GM23338 (cell line): ENCODE measurements around the gene CYS1. TPM values are rescaled to one million over a fixed set of nuclear protein-coding genes. Genes with fewer than 3 reads are reported as not detected.

Experiments
- ATAC-seq: fragments of 200-7000 bp; cut with Tn5 transposase; 3 replicates; pipeline ENCODE4 v1.9.1; 2020
- DNase-seq: peaks from one replicate; pipeline ENCODE4 v3.0.0-alpha.2; 2015; ENCODE audit warnings: low spot score
- H2AFZ ChIP-seq: fragments of 200-600 bp; sonication (generic); 2 replicates; pipeline ENCODE4 v1.8.0; 2016; ENCODE audit warnings: antibody characterized with exemption, mild to moderate bottlenecking, moderate library complexity
- H3F3A ChIP-seq: fragments of 200-600 bp; sonication (generic); replicated peaks from 2 replicates; pipeline ENCODE4 v1.8.0; 2017; ENCODE audit warnings: antibody characterized with exemption, mixed run types, low read depth
- H3K27ac ChIP-seq: fragments of 200-600 bp; sonication (generic); 2 replicates; pipeline ENCODE4 v1.6.1; 2016; ENCODE audit warnings: low read depth
- H3K27me3 ChIP-seq: fragments of 200-600 bp; sonication (generic); 2 replicates; pipeline ENCODE4 v1.8.0; 2016; ENCODE audit warnings: mild to moderate bottlenecking, mixed run types, moderate library complexity; ENCODE audit not compliant: insufficient read depth
- H3K36me3 ChIP-seq: fragments of 200-600 bp; sonication (generic); 2 replicates; pipeline ENCODE4 v1.8.0; 2016; ENCODE audit warnings: mild to moderate bottlenecking; ENCODE audit not compliant: insufficient read depth
- H3K4me1 ChIP-seq: fragments of 200-600 bp; sonication (generic); 2 replicates; pipeline ENCODE4 v1.8.0; 2016; ENCODE audit warnings: mild to moderate bottlenecking, moderate library complexity; ENCODE audit not compliant: insufficient read depth
- H3K4me2 ChIP-seq: fragments of 200-600 bp; sonication (generic); 2 replicates; pipeline ENCODE4 v1.7.1; 2017; ENCODE audit warnings: mixed run types
- H3K4me3 ChIP-seq: fragments of 200-600 bp; sonication (generic); 2 replicates; pipeline ENCODE4 v1.6.1; 2016; ENCODE audit warnings: mixed run types
- H3K79me2 ChIP-seq: fragments of 200-600 bp; sonication (generic); replicated peaks from 2 replicates; pipeline ENCODE4 v1.8.0; 2017; ENCODE audit warnings: mild to moderate bottlenecking; ENCODE audit not compliant: insufficient read depth
- H3K9me2 ChIP-seq: fragments of 200-600 bp; sonication (generic); 2 replicates; pipeline ENCODE4 v1.8.0; 2017; ENCODE audit not compliant: insufficient read depth
- H4K20me1 ChIP-seq: fragments of 200-600 bp; sonication (generic); replicated peaks from 2 replicates; pipeline ENCODE4 v1.8.0; 2017; ENCODE audit warnings: mild to moderate bottlenecking; ENCODE audit not compliant: insufficient read depth
- H3K27ac Mint-ChIP-seq: 2 replicates; pipeline ENCODE4 v1.8.0; 2020; ENCODE audit warnings: inconsistent platforms, mild to moderate bottlenecking, moderate library complexity, mixed read lengths
- H3K27me3 Mint-ChIP-seq: 3 replicates; pipeline ENCODE4 v1.8.0; 2022; ENCODE audit warnings: low read depth, mild to moderate bottlenecking, moderate library complexity, mixed read lengths, inconsistent platforms; ENCODE audit not compliant: insufficient read depth, poor library complexity
- H3K36me3 Mint-ChIP-seq: 3 replicates; pipeline ENCODE4 v1.8.0; 2021; ENCODE audit warnings: low read depth, mild to moderate bottlenecking, inconsistent platforms, moderate library complexity, mixed read lengths
- H3K4me1 Mint-ChIP-seq: 3 replicates; pipeline ENCODE4 v1.8.0; 2020; ENCODE audit warnings: mild to moderate bottlenecking, inconsistent platforms, mixed read lengths
- H3K4me3 Mint-ChIP-seq: 3 replicates; pipeline ENCODE4 v1.8.0; 2021; ENCODE audit warnings: moderate library complexity, mild to moderate bottlenecking, inconsistent platforms, mixed read lengths
- H3K9me3 Mint-ChIP-seq: 3 replicates; pipeline ENCODE4 v1.8.0; 2020; ENCODE audit warnings: moderate library complexity, mild to moderate bottlenecking, inconsistent platforms, mixed read lengths
- CREB1 ChIP-seq: fragments of 250-450 bp; sonication (Bioruptor Pico); IDR thresholded peaks from 2 replicates; pipeline ENCODE4 v1.5.0; 2020; ENCODE audit warnings: low read depth, mild to moderate bottlenecking, moderate library complexity
- CTCF ChIP-seq, 2 experiments: fragments of 200-600 bp in 1 of 2; sonication (generic) in 1 of 2; conservative IDR thresholded peaks; 2 replicates each; pipeline versions ENCODE4 v1.5.1 to v1.6.1; 2016 to 2017; ENCODE audit warnings: antibody characterized with exemption in 2 of 2, low read depth in 2 of 2, mild to moderate bottlenecking in 2 of 2, moderate library complexity in 1 of 2
- EZH2 ChIP-seq: fragments of 200-600 bp; sonication (generic); IDR thresholded peaks from one replicate; pipeline ENCODE4 v1.8.0; 2017; ENCODE audit warnings: antibody characterized with exemption, mild to moderate bottlenecking, low read depth; ENCODE audit not compliant: unreplicated experiment
- EZH2phosphoT487 ChIP-seq: fragments of 200-600 bp; sonication (generic); IDR thresholded peaks from one replicate; pipeline ENCODE4 v1.8.1; 2018; ENCODE audit warnings: antibody characterized with exemption; ENCODE audit not compliant: unreplicated experiment
- JUNB ChIP-seq: IDR thresholded peaks from one replicate; pipeline ENCODE4 v1.6.1; 2016; ENCODE audit warnings: antibody characterized with exemption; ENCODE audit not compliant: unreplicated experiment
- NANOG ChIP-seq: IDR thresholded peaks from 2 replicates; pipeline ENCODE4 v1.6.1; 2016; ENCODE audit warnings: antibody characterized with exemption, borderline replicate concordance
- POLR2AphosphoS5 ChIP-seq: IDR thresholded peaks from 2 replicates; pipeline ENCODE4 v1.6.1; 2016; ENCODE audit warnings: antibody characterized with exemption, low read depth
- REST ChIP-seq: IDR thresholded peaks from one replicate; pipeline ENCODE4 v1.6.1; 2018; ENCODE audit warnings: antibody characterized with exemption; ENCODE audit not compliant: unreplicated experiment
- STAT1 ChIP-seq: IDR thresholded peaks from one replicate; pipeline ENCODE4 v1.6.1; 2016; ENCODE audit warnings: antibody characterized with exemption; ENCODE audit not compliant: unreplicated experiment
- ZNF114 ChIP-seq: fragments of 250-450 bp; sonication (Bioruptor Pico); IDR thresholded peaks from 2 replicates; pipeline ENCODE4 v1.5.0; 2020; ENCODE audit warnings: mild to moderate bottlenecking, moderate library complexity
- ZNF331 ChIP-seq: fragments of 250-450 bp; sonication (Bioruptor Pico); IDR thresholded peaks from 2 replicates; pipeline ENCODE4 v1.5.0; 2020; ENCODE audit warnings: low read depth, mild to moderate bottlenecking, moderate library complexity
- polyA plus RNA-seq: library from polyadenylated mRNA; unstranded; fragments of >200 nt; fragmentation: Nextera tagmentation; extraction: Ambion mirVana; gene quantifications from 2 replicates; pipeline ENCODE4 v1.2.1, GENCODE V29; 2016
- total RNA-seq: library from RNA; depleted of rRNA; stranded (reverse); fragments of >200 nt; shearing (Covaris generic); gene quantifications from 2 replicates; pipeline ENCODE4 v1.2.3, GENCODE V29; 2014
- TF ChIP-seq, protein P1 (sequence below): IDR thresholded peaks from 2 replicates; pipeline ENCODE4 v1.6.1; 2016; ENCODE audit warnings: antibody characterized with exemption
- TF ChIP-seq, protein P2 (sequence below): fragments of 250-450 bp; sonication (Bioruptor Pico); IDR thresholded peaks from 2 replicates; pipeline ENCODE4 v1.5.0; 2020; ENCODE audit warnings: mild to moderate bottlenecking, moderate library complexity

Gene CYS1
- total and polyA plus RNA-seq, 2 experiments from 2014 or later = 0.31 to 0.32 TPM

GRCh38 chr2:10056439-10056838 lies 23.8 kb downstream of the CYS1 start (continued):
- TF ChIP-seq ZNF114 (CRISPR knock-in tag) (no peak), EZH2 (no peak), ZNF331 (no peak)

GRCh38 chr2:10054976-10055375 lies 25.2 kb downstream of the CYS1 start:
- H3K4me2 ChIP-seq = no peak overlapping the region
- DNase-seq = no peak
- no peak for ATAC-seq

More at GRCh38 chr2:10054976-10055375, 25.2 kb downstream of the CYS1 start:
- Histone ChIP-seq H4K20me1 (no peaks in the 10 kb centered on the region), H3K4me1 (peaks cover 11% of the 10 kb centered on the region; the same call in 1 of the 2 replicates), H3K27ac (no peak overlapping the region), H3K4me3 (no peak overlapping the region), H2AFZ (no peak overlapping the region), H3K27me3 (no peaks in the 10 kb centered on the region), H3K79me2 (no peaks in the 10 kb centered on the region), H3K9me2 (no peaks in the 10 kb centered on the region), H3K36me3 (no peaks in the 10 kb centered on the region), H3F3A (peaks cover 13% of the 10 kb centered on the region; the same call in 1 of the 2 replicates)
- no peak overlapping the region for H3K4me3 Mint-ChIP-seq
- TF ChIP-seq CREB1 (CRISPR knock-in tag) = no peak
- TF ChIP-seq, protein P1, sequence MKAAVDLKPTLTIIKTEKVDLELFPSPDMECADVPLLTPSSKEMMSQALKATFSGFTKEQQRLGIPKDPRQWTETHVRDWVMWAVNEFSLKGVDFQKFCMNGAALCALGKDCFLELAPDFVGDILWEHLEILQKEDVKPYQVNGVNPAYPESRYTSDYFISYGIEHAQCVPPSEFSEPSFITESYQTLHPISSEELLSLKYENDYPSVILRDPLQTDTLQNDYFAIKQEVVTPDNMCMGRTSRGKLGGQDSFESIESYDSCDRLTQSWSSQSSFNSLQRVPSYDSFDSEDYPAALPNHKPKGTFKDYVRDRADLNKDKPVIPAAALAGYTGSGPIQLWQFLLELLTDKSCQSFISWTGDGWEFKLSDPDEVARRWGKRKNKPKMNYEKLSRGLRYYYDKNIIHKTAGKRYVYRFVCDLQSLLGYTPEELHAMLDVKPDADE = no peak
- no peak for TF ChIP-seq EZH2phosphoT487
- no peak for TF ChIP-seq JUNB
- no peak for TF ChIP-seq ZNF331
- TF ChIP-seq POLR2AphosphoS5 = no peak
- TF ChIP-seq EZH2 = no peak
- no peak for TF ChIP-seq NANOG
- no peak for TF ChIP-seq CTCF (conservative IDR thresholded peaks at IDR 0.05; ENCODE audit: low read depth in 2 of 2)
- no peak for TF ChIP-seq STAT1
- TF ChIP-seq REST = no peak
- TF ChIP-seq ZNF114 (CRISPR knock-in tag) = no peak
- TF ChIP-seq, protein P2, sequence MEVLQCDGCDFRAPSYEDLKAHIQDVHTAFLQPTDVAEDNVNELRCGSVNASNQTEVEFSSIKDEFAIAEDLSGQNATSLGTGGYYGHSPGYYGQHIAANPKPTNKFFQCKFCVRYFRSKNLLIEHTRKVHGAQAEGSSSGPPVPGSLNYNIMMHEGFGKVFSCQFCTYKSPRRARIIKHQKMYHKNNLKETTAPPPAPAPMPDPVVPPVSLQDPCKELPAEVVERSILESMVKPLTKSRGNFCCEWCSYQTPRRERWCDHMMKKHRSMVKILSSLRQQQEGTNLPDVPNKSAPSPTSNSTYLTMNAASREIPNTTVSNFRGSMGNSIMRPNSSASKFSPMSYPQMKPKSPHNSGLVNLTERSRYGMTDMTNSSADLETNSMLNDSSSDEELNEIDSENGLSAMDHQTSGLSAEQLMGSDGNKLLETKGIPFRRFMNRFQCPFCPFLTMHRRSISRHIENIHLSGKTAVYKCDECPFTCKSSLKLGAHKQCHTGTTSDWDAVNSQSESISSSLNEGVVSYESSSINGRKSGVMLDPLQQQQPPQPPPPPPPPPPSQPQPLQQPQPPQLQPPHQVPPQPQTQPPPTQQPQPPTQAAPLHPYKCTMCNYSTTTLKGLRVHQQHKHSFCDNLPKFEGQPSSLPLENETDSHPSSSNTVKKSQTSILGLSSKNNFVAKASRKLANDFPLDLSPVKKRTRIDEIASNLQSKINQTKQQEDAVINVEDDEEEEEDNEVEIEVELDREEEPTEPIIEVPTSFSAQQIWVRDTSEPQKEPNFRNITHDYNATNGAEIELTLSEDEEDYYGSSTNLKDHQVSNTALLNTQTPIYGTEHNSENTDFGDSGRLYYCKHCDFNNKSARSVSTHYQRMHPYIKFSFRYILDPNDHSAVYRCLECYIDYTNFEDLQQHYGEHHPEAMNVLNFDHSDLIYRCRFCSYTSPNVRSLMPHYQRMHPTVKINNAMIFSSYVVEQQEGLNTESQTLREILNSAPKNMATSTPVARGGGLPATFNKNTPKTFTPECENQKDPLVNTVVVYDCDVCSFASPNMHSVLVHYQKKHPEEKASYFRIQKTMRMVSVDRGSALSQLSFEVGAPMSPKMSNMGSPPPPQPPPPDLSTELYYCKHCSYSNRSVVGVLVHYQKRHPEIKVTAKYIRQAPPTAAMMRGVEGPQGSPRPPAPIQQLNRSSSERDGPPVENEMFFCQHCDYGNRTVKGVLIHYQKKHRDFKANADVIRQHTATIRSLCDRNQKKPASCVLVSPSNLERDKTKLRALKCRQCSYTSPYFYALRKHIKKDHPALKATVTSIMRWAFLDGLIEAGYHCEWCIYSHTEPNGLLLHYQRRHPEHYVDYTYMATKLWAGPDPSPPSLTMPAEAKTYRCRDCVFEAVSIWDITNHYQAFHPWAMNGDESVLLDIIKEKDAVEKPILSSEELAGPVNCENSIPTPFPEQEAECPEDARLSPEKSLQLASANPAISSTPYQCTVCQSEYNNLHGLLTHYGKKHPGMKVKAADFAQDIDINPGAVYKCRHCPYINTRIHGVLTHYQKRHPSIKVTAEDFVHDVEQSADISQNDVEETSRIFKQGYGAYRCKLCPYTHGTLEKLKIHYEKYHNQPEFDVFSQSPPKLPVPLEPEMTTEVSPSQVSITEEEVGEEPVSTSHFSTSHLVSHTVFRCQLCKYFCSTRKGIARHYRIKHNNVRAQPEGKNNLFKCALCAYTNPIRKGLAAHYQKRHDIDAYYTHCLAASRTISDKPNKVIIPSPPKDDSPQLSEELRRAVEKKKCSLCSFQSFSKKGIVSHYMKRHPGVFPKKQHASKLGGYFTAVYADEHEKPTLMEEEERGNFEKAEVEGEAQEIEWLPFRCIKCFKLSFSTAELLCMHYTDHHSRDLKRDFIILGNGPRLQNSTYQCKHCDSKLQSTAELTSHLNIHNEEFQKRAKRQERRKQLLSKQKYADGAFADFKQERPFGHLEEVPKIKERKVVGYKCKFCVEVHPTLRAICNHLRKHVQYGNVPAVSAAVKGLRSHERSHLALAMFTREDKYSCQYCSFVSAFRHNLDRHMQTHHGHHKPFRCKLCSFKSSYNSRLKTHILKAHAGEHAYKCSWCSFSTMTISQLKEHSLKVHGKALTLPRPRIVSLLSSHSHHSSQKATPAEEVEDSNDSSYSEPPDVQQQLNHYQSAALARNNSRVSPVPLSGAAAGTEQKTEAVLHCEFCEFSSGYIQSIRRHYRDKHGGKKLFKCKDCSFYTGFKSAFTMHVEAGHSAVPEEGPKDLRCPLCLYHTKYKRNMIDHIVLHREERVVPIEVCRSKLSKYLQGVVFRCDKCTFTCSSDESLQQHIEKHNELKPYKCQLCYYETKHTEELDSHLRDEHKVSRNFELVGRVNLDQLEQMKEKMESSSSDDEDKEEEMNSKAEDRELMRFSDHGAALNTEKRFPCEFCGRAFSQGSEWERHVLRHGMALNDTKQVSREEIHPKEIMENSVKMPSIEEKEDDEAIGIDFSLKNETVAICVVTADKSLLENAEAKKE (CRISPR knock-in tag) = no peak
- peaks cover 6% of the 10 kb centered on the region; the same call in 2 of the 3 replicates for H3K36me3 Mint-ChIP-seq
- no peaks in the 10 kb centered on the region for H3K9me3 Mint-ChIP-seq
- H3K27ac Mint-ChIP-seq = no peak overlapping the region
- H3K4me1 Mint-ChIP-seq = peaks cover 23% of the 10 kb centered on the region
- H3K27me3 Mint-ChIP-seq = peaks cover 10% of the 10 kb centered on the region
